ENCODE data around the gene SLC7A14.

The SLC7A14 gene

DNA sequence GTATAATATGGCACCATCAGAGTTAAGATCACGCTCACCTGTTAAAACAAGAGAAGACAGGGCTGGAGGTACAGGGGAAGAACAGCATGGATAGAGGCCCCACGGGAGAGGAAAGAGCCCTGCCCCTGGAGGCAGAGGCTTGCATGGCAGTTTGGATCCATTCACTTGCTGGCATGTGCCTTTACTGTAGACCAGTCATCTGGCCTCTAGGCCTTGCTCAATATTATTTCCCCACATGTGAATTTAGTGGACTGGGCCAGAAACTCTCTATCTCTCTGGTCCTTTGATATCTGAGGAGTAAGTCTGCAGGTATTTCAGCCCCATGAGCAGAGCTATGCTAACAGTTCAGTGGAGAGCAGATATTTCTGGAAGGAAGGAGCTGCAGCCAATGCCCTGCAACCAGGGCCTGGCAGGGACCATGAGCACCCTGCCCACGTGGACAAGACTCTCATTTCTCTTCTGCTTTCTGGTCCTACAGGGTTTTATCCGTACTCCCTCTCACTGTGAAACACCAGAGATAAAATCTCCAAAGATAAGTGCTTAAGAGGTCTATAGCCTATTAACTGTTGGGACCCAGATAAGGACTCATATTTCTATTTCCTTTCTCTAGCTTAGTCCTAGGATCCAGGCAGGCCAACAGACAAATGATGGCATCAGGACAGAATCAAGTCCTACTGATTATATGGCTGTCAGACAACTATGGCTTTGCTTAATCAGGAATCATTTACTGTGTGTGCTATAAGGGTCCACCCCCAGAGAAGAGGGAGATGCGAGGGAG is 102.2 kb downstream of the SLC7A14 start:
- TF ChIP-seq, protein P1, sequence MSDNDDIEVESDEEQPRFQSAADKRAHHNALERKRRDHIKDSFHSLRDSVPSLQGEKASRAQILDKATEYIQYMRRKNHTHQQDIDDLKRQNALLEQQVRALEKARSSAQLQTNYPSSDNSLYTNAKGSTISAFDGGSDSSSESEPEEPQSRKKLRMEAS (IDR thresholded peaks at IDR 0.05; ENCODE audit: low read depth, low read length) = no peak
- TF ChIP-seq, protein P2, sequence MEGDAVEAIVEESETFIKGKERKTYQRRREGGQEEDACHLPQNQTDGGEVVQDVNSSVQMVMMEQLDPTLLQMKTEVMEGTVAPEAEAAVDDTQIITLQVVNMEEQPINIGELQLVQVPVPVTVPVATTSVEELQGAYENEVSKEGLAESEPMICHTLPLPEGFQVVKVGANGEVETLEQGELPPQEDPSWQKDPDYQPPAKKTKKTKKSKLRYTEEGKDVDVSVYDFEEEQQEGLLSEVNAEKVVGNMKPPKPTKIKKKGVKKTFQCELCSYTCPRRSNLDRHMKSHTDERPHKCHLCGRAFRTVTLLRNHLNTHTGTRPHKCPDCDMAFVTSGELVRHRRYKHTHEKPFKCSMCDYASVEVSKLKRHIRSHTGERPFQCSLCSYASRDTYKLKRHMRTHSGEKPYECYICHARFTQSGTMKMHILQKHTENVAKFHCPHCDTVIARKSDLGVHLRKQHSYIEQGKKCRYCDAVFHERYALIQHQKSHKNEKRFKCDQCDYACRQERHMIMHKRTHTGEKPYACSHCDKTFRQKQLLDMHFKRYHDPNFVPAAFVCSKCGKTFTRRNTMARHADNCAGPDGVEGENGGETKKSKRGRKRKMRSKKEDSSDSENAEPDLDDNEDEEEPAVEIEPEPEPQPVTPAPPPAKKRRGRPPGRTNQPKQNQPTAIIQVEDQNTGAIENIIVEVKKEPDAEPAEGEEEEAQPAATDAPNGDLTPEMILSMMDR (IDR thresholded peaks at IDR 0.05; ENCODE audit: low read depth, low read length) = peak; percentile 15
- H3K4me3 ChIP-seq (ENCODE audit: low read depth, low read length) = no peak overlapping the region
- DNase-seq (ENCODE audit: low read depth) = peak; percentile 8

DNA sequence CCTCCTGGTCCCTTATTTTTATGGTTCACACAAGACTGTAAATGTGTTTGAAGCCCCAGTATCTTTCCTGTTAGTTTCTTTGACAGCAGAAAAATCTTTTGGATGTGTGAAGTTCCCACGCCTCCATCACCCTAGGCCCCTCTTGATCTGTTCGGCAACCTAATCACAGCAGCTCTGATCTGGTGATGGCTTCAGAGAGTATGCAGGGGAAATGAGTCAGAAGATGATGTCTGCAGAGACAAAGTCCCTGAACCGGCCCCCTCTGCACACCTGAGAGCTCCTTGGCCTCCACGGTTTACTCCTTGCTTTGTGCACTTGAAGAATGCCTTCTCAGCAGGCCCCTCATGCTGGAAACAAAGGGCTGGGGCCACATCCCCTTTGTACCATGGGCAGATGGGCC is 103.7 kb downstream of the SLC7A14 start:
- TF ChIP-seq, protein P1 (IDR thresholded peaks at IDR 0.05; ENCODE audit: low read depth, low read length) = no peak
- TF ChIP-seq MYC (IDR thresholded peaks at IDR 0.05; ENCODE audit: low read depth, low read length) = no peak
- TF ChIP-seq POLR2A (IDR thresholded peaks at IDR 0.05; ENCODE audit: extremely low read depth, insufficient read length) = no peak
- TF ChIP-seq, protein P2 (IDR thresholded peaks at IDR 0.05; ENCODE audit: low read depth, low read length) = no peak
- DNase-seq (ENCODE audit: low read depth) = no peak
- H3K4me3 ChIP-seq (ENCODE audit: low read depth, low read length) = no peak overlapping the region

DNA sequence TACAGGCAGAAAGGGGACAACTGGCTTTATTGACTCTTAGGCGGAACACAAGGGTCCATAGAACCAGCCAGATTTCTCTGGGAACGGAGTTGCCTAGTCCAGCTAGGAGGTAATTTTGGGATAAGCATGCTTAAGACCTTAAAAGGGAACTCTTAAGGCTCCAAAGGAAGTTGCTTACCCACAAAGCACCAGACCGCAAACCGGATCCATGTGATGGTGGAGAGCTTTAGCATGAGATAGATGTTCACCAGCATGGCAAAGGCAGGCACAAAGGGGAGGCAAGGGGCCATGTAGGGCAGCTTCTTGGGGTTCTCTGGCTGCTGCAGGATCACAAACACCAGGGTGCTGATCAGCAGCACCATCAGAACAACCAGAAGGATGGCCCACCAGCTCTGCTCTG is 105.8 kb downstream of the SLC7A14 start:
- no peak for TF ChIP-seq MYC (IDR thresholded peaks at IDR 0.05; ENCODE audit: low read depth, low read length)
- TF ChIP-seq, protein P1 (IDR thresholded peaks at IDR 0.05; ENCODE audit: low read depth, low read length) = no peak
- no peak for TF ChIP-seq POLR2A (IDR thresholded peaks at IDR 0.05; ENCODE audit: extremely low read depth, insufficient read length)
- TF ChIP-seq, protein P2 (IDR thresholded peaks at IDR 0.05; ENCODE audit: low read depth, low read length) = no peak
- no peak overlapping the region for H3K4me3 ChIP-seq (ENCODE audit: low read depth, low read length)
- DNase-seq (ENCODE audit: low read depth) = peak; percentile 30

DNA sequence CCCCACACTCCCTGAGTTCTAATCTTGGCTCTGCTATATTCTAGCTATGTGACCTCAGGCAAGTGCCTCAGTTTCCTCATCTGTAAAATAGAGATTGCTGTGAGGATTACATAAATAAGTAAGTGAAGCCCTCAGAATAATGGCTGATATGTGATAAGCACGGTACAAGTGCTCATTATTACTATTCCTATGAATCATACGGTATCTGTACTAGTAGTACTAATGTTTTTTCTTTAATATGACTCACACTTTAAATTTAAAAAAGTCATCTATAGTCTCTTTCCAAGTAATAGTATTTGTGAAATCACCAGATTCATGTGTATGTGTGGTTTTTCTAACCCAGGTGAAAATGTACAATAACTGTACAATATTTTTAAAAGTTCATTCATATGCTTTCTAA is 108.5 kb downstream of the SLC7A14 start:
- TF ChIP-seq, protein P2 (IDR thresholded peaks at IDR 0.05; ENCODE audit: low read depth, low read length) = no peak
- TF ChIP-seq MYC (IDR thresholded peaks at IDR 0.05; ENCODE audit: low read depth, low read length) = no peak
- no peak overlapping the region for H3K4me3 ChIP-seq (ENCODE audit: low read depth, low read length)
- DNase-seq (ENCODE audit: low read depth) = no peak

DNA sequence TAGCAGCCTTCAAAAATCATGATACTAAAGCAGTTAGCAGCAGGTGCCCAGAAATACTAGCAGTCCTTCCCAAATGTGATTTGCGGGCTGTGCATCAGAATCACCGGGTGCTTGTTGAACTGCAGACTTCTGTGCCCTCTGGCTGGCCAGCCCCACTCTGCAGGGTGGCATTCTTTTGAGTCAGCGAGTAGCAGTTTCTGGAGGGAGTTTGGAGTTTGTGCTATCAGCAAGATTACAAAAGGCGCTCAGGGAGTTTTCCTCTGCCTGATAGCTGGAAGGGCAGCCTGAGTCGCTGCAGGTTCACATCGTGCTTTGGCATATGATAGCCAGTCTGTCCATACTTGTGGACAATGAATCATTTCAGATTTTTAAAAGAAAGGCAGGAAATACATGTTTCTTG is 109.6 kb downstream of the SLC7A14 start:
- TF ChIP-seq POLR2A (IDR thresholded peaks at IDR 0.05; ENCODE audit: extremely low read depth, insufficient read length) (no peak), MYC (IDR thresholded peaks at IDR 0.05; ENCODE audit: low read depth, low read length) (no peak)
- TF ChIP-seq, protein P1 (IDR thresholded peaks at IDR 0.05; ENCODE audit: low read depth, low read length) = no peak
- TF ChIP-seq, protein P2 (IDR thresholded peaks at IDR 0.05; ENCODE audit: low read depth, low read length) = no peak
- H3K4me3 ChIP-seq (ENCODE audit: low read depth, low read length) = no peak overlapping the region
- DNase-seq (ENCODE audit: low read depth) = no peak

All from NB4 (cell line).